ENCODE measurements around the gene IRF1. TPM values are rescaled to one million over a fixed set of nuclear protein-coding genes. Genes with fewer than 3 reads are reported as not detected.
"Not testable (repeated sequence)": the region's sequence is repeated elsewhere in the genome, so short reads cannot be mapped to it uniquely, and the experiment has no call there.

IRF1 gene
- total RNA-seq, 1 experiment from 2014 or later, result 4.8 TPM

GRCh38 chr5:132526290-132526973 lies 35.9 kb upstream of the IRF1 start:
- H3K4me2 ChIP-seq (ENCODE audit: low read depth, low read length, poor library complexity, severe bottlenecking), result peak overlapping the region; percentile 64
- no peak overlapping the region; the same call in 1 of the 2 replicates for H3K4me3 ChIP-seq (ENCODE audit: low read length)
- no peaks in the 10 kb centered on the region for H4K20me1 ChIP-seq (ENCODE audit: insufficient read depth, low read depth, low read length)
- H2AFZ ChIP-seq (ENCODE audit: low read length), result peak overlapping the region; percentile 72; the same call in 1 of the 2 replicates
- DNase-seq, result peak; percentile 83
- no peaks in the 10 kb centered on the region for H3K9me2 ChIP-seq (replicated peaks; ENCODE audit: insufficient read depth, low read length)
- no peaks in the 10 kb centered on the region for H3K36me3 ChIP-seq (ENCODE audit: insufficient read depth, low read length)
- H3K27me3 ChIP-seq (ENCODE audit: low read length), result no peaks in the 10 kb centered on the region
- H3K9ac ChIP-seq (ENCODE audit: low read length), result peak overlapping the region; percentile 34; the same call in 1 of the 2 replicates
- H3K4me1 ChIP-seq (ENCODE audit: low read length), result peaks cover 9% of the 10 kb centered on the region; the same call in 1 of the 2 replicates
- H3K27ac ChIP-seq (ENCODE audit: low read length), result no peak overlapping the region
- no peaks in the 10 kb centered on the region for H3K9me3 ChIP-seq (ENCODE audit: low read length)
- H3K79me2 ChIP-seq (ENCODE audit: low read length), result no peaks in the 10 kb centered on the region

- H3K27ac ChIP-seq (ENCODE audit: low read length), result no peak overlapping the region
- H3K9ac ChIP-seq (ENCODE audit: low read length), result no peak overlapping the region
- peaks cover 9% of the 10 kb centered on the region; the same call in 1 of the 2 replicates for H3K4me1 ChIP-seq (ENCODE audit: low read length)
- no peak overlapping the region for H3K4me2 ChIP-seq (ENCODE audit: low read depth, low read length, poor library complexity, severe bottlenecking)
- no peaks in the 10 kb centered on the region for H3K9me3 ChIP-seq (ENCODE audit: low read length)
- H3K9me2 ChIP-seq (replicated peaks; ENCODE audit: insufficient read depth, low read length), result no peaks in the 10 kb centered on the region
- H3K79me2 ChIP-seq (ENCODE audit: low read length), result no peaks in the 10 kb centered on the region
- no peaks in the 10 kb centered on the region for H3K27me3 ChIP-seq (ENCODE audit: low read length)
- no peak overlapping the region for H3K4me3 ChIP-seq (ENCODE audit: low read length)
- DNase-seq, result peak; percentile 5
- H3K36me3 ChIP-seq (ENCODE audit: insufficient read depth, low read length), result no peaks in the 10 kb centered on the region
- no peak overlapping the region for H2AFZ ChIP-seq (ENCODE audit: low read length)
- H4K20me1 ChIP-seq (ENCODE audit: insufficient read depth, low read depth, low read length), result no peaks in the 10 kb centered on the region
These were observed 34.7 kb upstream of the IRF1 start for GRCh38 chr5:132525299-132525724.

DNA sequence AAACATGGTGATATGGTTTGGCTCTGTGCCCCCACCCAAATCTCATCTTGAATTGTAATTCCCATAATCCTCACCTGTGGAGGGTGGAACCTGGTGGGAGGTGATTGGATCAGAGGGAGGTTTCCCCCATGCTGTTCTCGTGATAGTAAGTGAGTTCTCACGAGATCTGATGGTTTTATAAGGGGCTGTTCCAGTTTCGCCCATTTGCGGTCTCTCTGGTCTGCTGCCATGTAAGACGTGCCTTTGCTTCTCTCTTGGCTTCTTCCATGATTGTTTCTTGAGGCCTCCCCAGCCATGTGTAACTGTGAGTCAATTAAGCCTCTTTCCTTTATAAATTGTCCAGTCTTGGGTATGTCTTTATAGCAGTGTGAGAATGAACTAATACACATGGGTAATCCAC lies 34.3 kb upstream of the IRF1 start:
- not testable (repeated sequence) for H3K9me2 ChIP-seq (replicated peaks; ENCODE audit: insufficient read depth, low read length); H3K79me2 ChIP-seq (ENCODE audit: low read length); H3K9me3 ChIP-seq (ENCODE audit: low read length); H2AFZ ChIP-seq (ENCODE audit: low read length); H3K4me1 ChIP-seq (ENCODE audit: low read length); H3K27ac ChIP-seq (ENCODE audit: low read length); H3K4me2 ChIP-seq (ENCODE audit: low read depth, low read length, poor library complexity, severe bottlenecking); H3K36me3 ChIP-seq (ENCODE audit: insufficient read depth, low read length); H3K4me3 ChIP-seq (ENCODE audit: low read length); H3K9ac ChIP-seq (ENCODE audit: low read length); H3K27me3 ChIP-seq (ENCODE audit: low read length); H4K20me1 ChIP-seq (ENCODE audit: insufficient read depth, low read depth, low read length)
- DNase-seq, result peak; percentile 20

DNA sequence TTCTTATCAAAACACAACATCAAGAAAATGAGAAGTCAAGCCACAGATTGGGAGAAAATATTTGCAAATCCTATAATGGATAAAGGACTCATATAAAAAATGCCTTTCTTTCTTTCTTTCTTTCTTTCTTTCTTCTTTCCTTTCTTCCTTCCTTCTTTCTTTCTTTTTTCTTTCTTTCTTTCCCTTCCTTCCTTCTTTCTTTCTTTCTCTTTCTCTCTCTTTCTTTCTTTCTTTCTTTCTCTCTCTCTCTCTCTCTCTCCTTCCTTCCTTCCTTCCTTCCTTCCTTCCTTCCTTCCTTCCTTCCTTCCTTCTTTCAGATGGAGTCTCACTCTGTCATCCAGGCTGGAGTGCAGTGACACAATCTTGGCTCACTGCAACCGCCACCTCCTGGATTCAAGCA lies 31.5 kb upstream of the IRF1 start:
- DNase-seq; H2AFZ ChIP-seq (ENCODE audit: low read length); H3K9me2 ChIP-seq (replicated peaks; ENCODE audit: insufficient read depth, low read length); H3K9ac ChIP-seq (ENCODE audit: low read length); H3K4me3 ChIP-seq (ENCODE audit: low read length); H3K4me1 ChIP-seq (ENCODE audit: low read length); H3K79me2 ChIP-seq (ENCODE audit: low read length); H4K20me1 ChIP-seq (ENCODE audit: insufficient read depth, low read depth, low read length); H3K27ac ChIP-seq (ENCODE audit: low read length); H3K36me3 ChIP-seq (ENCODE audit: insufficient read depth, low read length); H3K9me3 ChIP-seq (ENCODE audit: low read length); H3K27me3 ChIP-seq (ENCODE audit: low read length); H3K4me2 ChIP-seq (ENCODE audit: low read depth, low read length, poor library complexity, severe bottlenecking): not testable (repeated sequence)

- not testable (repeated sequence) for H4K20me1 ChIP-seq (ENCODE audit: insufficient read depth, low read depth, low read length); H3K9me3 ChIP-seq (ENCODE audit: low read length); H3K79me2 ChIP-seq (ENCODE audit: low read length); H3K36me3 ChIP-seq (ENCODE audit: insufficient read depth, low read length); H3K27me3 ChIP-seq (ENCODE audit: low read length); H3K9ac ChIP-seq (ENCODE audit: low read length); H2AFZ ChIP-seq (ENCODE audit: low read length); H3K9me2 ChIP-seq (replicated peaks; ENCODE audit: insufficient read depth, low read length); H3K27ac ChIP-seq (ENCODE audit: low read length); H3K4me2 ChIP-seq (ENCODE audit: low read depth, low read length, poor library complexity, severe bottlenecking); H3K4me3 ChIP-seq (ENCODE audit: low read length); DNase-seq; H3K4me1 ChIP-seq (ENCODE audit: low read length)
These were observed 23.2 kb upstream of the IRF1 start for GRCh38 chr5:132513618-132514336.

- no peaks in the 10 kb centered on the region for H3K4me1 ChIP-seq (ENCODE audit: low read length)
- H2AFZ ChIP-seq (ENCODE audit: low read length), result no peak overlapping the region
- H3K4me2 ChIP-seq (ENCODE audit: low read depth, low read length, poor library complexity, severe bottlenecking), result no peak overlapping the region
- no peaks in the 10 kb centered on the region for H3K9me2 ChIP-seq (replicated peaks; ENCODE audit: insufficient read depth, low read length)
- no peak overlapping the region for H3K27ac ChIP-seq (ENCODE audit: low read length)
- H3K9me3 ChIP-seq (ENCODE audit: low read length), result no peaks in the 10 kb centered on the region
- no peak for DNase-seq
- no peaks in the 10 kb centered on the region for H4K20me1 ChIP-seq (ENCODE audit: insufficient read depth, low read depth, low read length)
- H3K9ac ChIP-seq (ENCODE audit: low read length), result no peak overlapping the region
- H3K27me3 ChIP-seq (ENCODE audit: low read length), result no peaks in the 10 kb centered on the region
- no peaks in the 10 kb centered on the region for H3K79me2 ChIP-seq (ENCODE audit: low read length)
- no peak overlapping the region for H3K4me3 ChIP-seq (ENCODE audit: low read length)
- no peaks in the 10 kb centered on the region for H3K36me3 ChIP-seq (ENCODE audit: insufficient read depth, low read length)
These were observed 19.5 kb upstream of the IRF1 start for GRCh38 chr5:132510076-132510475.

DNA sequence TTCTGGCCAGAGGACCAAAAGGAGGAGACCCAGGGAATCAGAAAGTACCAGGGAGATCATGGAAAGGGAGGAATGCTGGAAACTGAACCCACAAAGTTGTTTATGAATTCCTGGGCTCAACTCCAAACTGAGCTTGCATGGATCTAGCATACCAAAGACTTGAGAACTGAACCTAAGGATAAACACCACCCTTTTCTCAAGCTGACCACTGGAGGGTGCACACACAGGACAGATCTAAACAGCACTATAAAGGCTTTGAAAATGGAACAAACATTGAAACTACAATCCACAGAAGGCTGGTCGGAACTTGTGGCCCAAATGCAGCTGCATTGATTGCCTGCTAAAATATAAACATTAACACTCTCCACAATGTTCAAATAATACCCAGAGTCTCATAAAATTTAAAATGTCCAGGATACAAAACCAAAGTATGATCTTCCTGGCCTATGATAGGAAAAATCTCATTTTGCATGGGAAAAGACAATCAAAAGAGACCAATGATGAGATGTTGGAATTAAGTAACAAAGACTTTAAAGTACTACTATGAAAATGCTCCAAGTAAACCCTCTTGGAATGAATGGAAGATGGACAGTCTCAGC lies 15.6 kb upstream of the IRF1 start:
- no peaks in the 10 kb centered on the region for H3K4me1 ChIP-seq (ENCODE audit: low read length)
- H3K36me3 ChIP-seq (ENCODE audit: insufficient read depth, low read length), result no peaks in the 10 kb centered on the region
- no peaks in the 10 kb centered on the region for H3K9me3 ChIP-seq (ENCODE audit: low read length)
- H4K20me1 ChIP-seq (ENCODE audit: insufficient read depth, low read depth, low read length), result no peaks in the 10 kb centered on the region
- H3K27ac ChIP-seq (ENCODE audit: low read length), result no peak overlapping the region
- DNase-seq, result peak; percentile 70
- H3K9me2 ChIP-seq (replicated peaks; ENCODE audit: insufficient read depth, low read length), result no peaks in the 10 kb centered on the region
- H3K4me2 ChIP-seq (ENCODE audit: low read depth, low read length, poor library complexity, severe bottlenecking), result no peak overlapping the region
- no peak overlapping the region for H3K9ac ChIP-seq (ENCODE audit: low read length)
- H3K27me3 ChIP-seq (ENCODE audit: low read length), result no peaks in the 10 kb centered on the region
- H3K79me2 ChIP-seq (ENCODE audit: low read length), result no peaks in the 10 kb centered on the region
- H2AFZ ChIP-seq (ENCODE audit: low read length), result no peak overlapping the region
- H3K4me3 ChIP-seq (ENCODE audit: low read length), result no peak overlapping the region

GRCh38 chr5:132505641-132506040 lies 15.1 kb upstream of the IRF1 start:
- Histone ChIP-seq H3K4me2 (ENCODE audit: low read depth, low read length, poor library complexity, severe bottlenecking) (no peak overlapping the region), H3K27ac (ENCODE audit: low read length) (no peak overlapping the region), H3K27me3 (ENCODE audit: low read length) (no peaks in the 10 kb centered on the region), H3K9me3 (ENCODE audit: low read length) (no peaks in the 10 kb centered on the region), H3K36me3 (ENCODE audit: insufficient read depth, low read length) (no peaks in the 10 kb centered on the region), H4K20me1 (ENCODE audit: insufficient read depth, low read depth, low read length) (no peaks in the 10 kb centered on the region), H2AFZ (ENCODE audit: low read length) (no peak overlapping the region), H3K4me3 (ENCODE audit: low read length) (no peak overlapping the region), H3K4me1 (ENCODE audit: low read length) (peaks cover 3% of the 10 kb centered on the region; the same call in 1 of the 2 replicates), H3K9ac (ENCODE audit: low read length) (no peak overlapping the region), H3K79me2 (ENCODE audit: low read length) (no peaks in the 10 kb centered on the region), H3K9me2 (replicated peaks; ENCODE audit: insufficient read depth, low read length) (no peaks in the 10 kb centered on the region)
- no peak for DNase-seq
